SK-N-SH (cell line): ENCODE data around the gene PDIA4. TPM values are rescaled to one million over a fixed set of nuclear protein-coding genes. Genes with fewer than 3 reads are reported as not detected.

Experiments
- CTCF ChIA-PET: fragments of 300-600, 350-600 bp; formaldehyde crosslinking; extraction: SDS; loops from one replicate; lab custom pipeline; 2021; lab: Yijun Ruan, JAX
- POLR2A ChIA-PET: fragments of 350-600 bp; sonication (Branson Sonifier 250); formaldehyde crosslinking; extraction: SDS; loops from one replicate; lab custom pipeline; 2020; ENCODE audit warnings: antibody characterized with exemption, inconsistent platforms; lab: Yijun Ruan, JAX
- DNase-seq: peaks from one replicate; pipeline ENCODE4 v3.0.0; 2012
- H2AFZ ChIP-seq: fragments of 200-600 bp; sonication (generic); 2 replicates; pipeline ENCODE4 v1.8.1; 2016; ENCODE audit warnings: antibody characterized with exemption, mild to moderate bottlenecking, low read depth
- H3F3A ChIP-seq: fragments of 200-600 bp; sonication (generic); replicated peaks from 2 replicates; pipeline ENCODE3; 2016; ENCODE audit warnings: antibody characterized with exemption, mild to moderate bottlenecking; ENCODE audit not compliant: insufficient read depth
- H3K27ac ChIP-seq, 2 experiments: fragments of 200-500 bp in 1 of 2; fragments of 200-600 bp in 1 of 2; sonication (Bioruptor generic) in 1 of 2; sonication (generic), shearing (Covaris generic) in 1 of 2; 2 replicates each; pipeline versions ENCODE4 v1.5.1 to v1.6.1; 2014 to 2016; ENCODE audit warnings: low read depth in 2 of 2, inconsistent platforms in 1 of 2, low read length in 1 of 2, mild to moderate bottlenecking in 1 of 2, mixed read lengths in 1 of 2
- H3K27me3 ChIP-seq: fragments of 200-600 bp; sonication (generic), shearing (Covaris generic); 2 replicates; pipeline ENCODE4 v1.6.1; 2016; ENCODE audit warnings: mixed run types; ENCODE audit not compliant: insufficient read depth
- H3K36me3 ChIP-seq, 2 experiments: fragments of 200-500 bp in 1 of 2; fragments of 200-600 bp in 1 of 2; sonication (Bioruptor generic) in 1 of 2; sonication (generic) in 1 of 2; replicated peaks in 1 of 2; 2 replicates each; pipeline versions ENCODE3 to v1.5.1; 2014 to 2016; ENCODE audit warnings: low read length in 1 of 2, mild to moderate bottlenecking in 1 of 2; ENCODE audit not compliant: insufficient read depth in 2 of 2, control insufficient read depth in 1 of 2
- H3K4me1 ChIP-seq, 2 experiments: fragments of 200-500 bp in 1 of 2; fragments of 200-600 bp in 1 of 2; sonication (Bioruptor generic) in 1 of 2; sonication (generic), shearing (Covaris generic) in 1 of 2; 2 replicates each; pipeline versions ENCODE4 v1.5.1 to v1.6.1; 2014 to 2016; ENCODE audit warnings: low read depth in 1 of 2, low read length in 1 of 2, mixed run types in 1 of 2; ENCODE audit not compliant: insufficient read depth in 2 of 2, control insufficient read depth in 1 of 2
- H3K4me2 ChIP-seq: fragments of 200-600 bp; sonication (generic), shearing (Covaris generic); 2 replicates; pipeline ENCODE4 v1.6.1; 2017; ENCODE audit warnings: mixed run types
- H3K4me3 ChIP-seq, 2 experiments: fragments of 200-500 bp in 1 of 2; fragments of 200-600 bp in 1 of 2; sonication (Bioruptor generic) in 1 of 2; sonication (generic), shearing (Covaris generic) in 1 of 2; 2 replicates each; pipeline versions ENCODE4 v1.5.1 to v1.8.1; 2014 to 2016; ENCODE audit warnings: low read depth in 2 of 2, inconsistent platforms in 1 of 2, low read length in 1 of 2, mild to moderate bottlenecking in 1 of 2, mixed read lengths in 1 of 2, moderate library complexity in 1 of 2
- H3K79me2 ChIP-seq: fragments of 200-600 bp; sonication (generic); 2 replicates; pipeline ENCODE4 v1.8.1; 2017; ENCODE audit warnings: mild to moderate bottlenecking; ENCODE audit not compliant: insufficient read depth
- H3K9ac ChIP-seq: fragments of 200-600 bp; sonication (generic); 2 replicates; pipeline ENCODE4 v1.6.1; 2017; ENCODE audit warnings: mixed run types
- H3K9me2 ChIP-seq: fragments of 200-600 bp; sonication (generic); 2 replicates; pipeline ENCODE4 v1.6.1; 2017; ENCODE audit warnings: mixed run types
- H3K9me3 ChIP-seq: fragments of 200-600 bp; sonication (generic); 2 replicates; pipeline ENCODE4 v1.6.1; 2017; ENCODE audit warnings: mixed run types, mild to moderate bottlenecking, moderate library complexity
- H4K20me1 ChIP-seq: fragments of 200-600 bp; sonication (generic); 2 replicates; pipeline ENCODE4 v1.6.1; 2017; ENCODE audit warnings: mild to moderate bottlenecking, mixed run types; ENCODE audit not compliant: insufficient read depth
- EP300 ChIP-seq, 2 experiments: IDR thresholded peaks; 2 replicates each; pipeline versions ENCODE4 v1.4.0 to v1.6.1; 2012; ENCODE audit warnings: borderline replicate concordance in 1 of 2, low read depth in 1 of 2, low read length in 1 of 2
- NRF1 ChIP-seq: IDR thresholded peaks from 2 replicates; pipeline ENCODE4 v1.6.1; 2012; ENCODE audit warnings: low read depth, mild to moderate bottlenecking, low read length
- RAD21 ChIP-seq: IDR thresholded peaks from 2 replicates; pipeline ENCODE4 v1.6.1; 2012; ENCODE audit warnings: mild to moderate bottlenecking, low read length
- RFX5 ChIP-seq: IDR thresholded peaks from 2 replicates; pipeline ENCODE4 v1.6.1; 2012; ENCODE audit warnings: mild to moderate bottlenecking, improper control_type of control experiment, low read length
- RXRA ChIP-seq: IDR thresholded peaks from 2 replicates; pipeline ENCODE4 v1.4.0; 2012; ENCODE audit warnings: low read depth, mild to moderate bottlenecking, borderline replicate concordance
- TCF12 ChIP-seq: IDR thresholded peaks from 2 replicates; pipeline ENCODE4 v1.4.0; 2012
- TEAD4 ChIP-seq: IDR thresholded peaks from 2 replicates; pipeline ENCODE4 v1.4.0; 2012; ENCODE audit warnings: mild to moderate bottlenecking, borderline replicate concordance; ENCODE audit not compliant: insufficient read depth
- WGBS: methylation state at CpG from one replicate; pipeline ENCODE4 v1.1.6; 2017; ENCODE audit warnings: low lambda C conversion rate; 5-methylcytosine and 5-hydroxymethylcytosine counted together
- polyA plus RNA-seq, 3 experiments: library from polyadenylated mRNA; depleted of rRNA; stranded (reverse); fragments of >200 nt; gene quantifications; 2 replicates each; pipeline ENCODE4 v1.2.3, GENCODE V29; 2012
- TF ChIP-seq, protein P1 (sequence below): IDR thresholded peaks from 2 replicates; pipeline ENCODE4 v1.4.0; 2012; ENCODE audit warnings: low read depth, borderline replicate concordance
- TF ChIP-seq, protein P2 (sequence below): IDR thresholded peaks from 2 replicates; pipeline ENCODE4; 2012
- TF ChIP-seq, protein P3 (sequence below): IDR thresholded peaks from 2 replicates; pipeline ENCODE4 v1.6.1; 2012; ENCODE audit warnings: mild to moderate bottlenecking, low read depth, low read length, moderate library complexity
- TF ChIP-seq, protein P4 (sequence below): IDR thresholded peaks from 2 replicates; pipeline ENCODE4 v1.4.0; 2012; ENCODE audit warnings: low read depth

Gene PDIA4
- polyA plus RNA-seq, 1 of the 3 experiments (the other 2 are of a cell fraction): 400 TPM

DNA sequence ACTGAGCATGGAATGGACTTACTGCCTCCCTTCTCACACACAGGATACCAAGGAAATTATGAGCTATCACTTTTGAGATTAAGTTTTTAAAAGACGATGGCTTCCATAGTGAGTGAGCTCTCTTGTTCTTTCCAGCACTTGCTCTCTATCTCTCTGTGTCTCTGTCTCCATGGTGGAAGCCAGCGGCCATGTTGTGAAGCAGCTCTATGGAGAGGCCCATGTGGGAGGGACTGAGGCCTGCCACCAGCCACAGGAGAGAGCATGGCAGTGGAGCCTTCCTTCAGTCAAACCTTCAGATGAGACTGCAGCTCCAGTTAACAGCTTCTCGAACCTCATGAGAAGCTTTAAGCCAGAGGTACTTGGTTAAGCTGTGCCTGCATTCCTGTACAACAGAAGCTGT is 20.5 kb upstream of the PDIA4 start:
- Histone ChIP-seq H3K9ac (no peak overlapping the region), H4K20me1 (no peaks in the 10 kb centered on the region), H3K9me2 (no peaks in the 10 kb centered on the region), H3K4me1 (no peaks in the 10 kb centered on the region), H3F3A (no peaks in the 10 kb centered on the region), H2AFZ (no peak overlapping the region), H3K4me2 (no peak overlapping the region), H3K9me3 (no peaks in the 10 kb centered on the region), H3K79me2 (no peaks in the 10 kb centered on the region), H3K27me3 (no peaks in the 10 kb centered on the region), H3K4me3 (no peak overlapping the region), H3K27ac (no peak overlapping the region), H3K36me3 (no peaks in the 10 kb centered on the region)
- ChIA-PET CTCF (interaction anchor here (0.6 to 2.2 kb wide), 6 partner anchors 10 to 44 kb away, joined by 3 to 22 read pairs (median 4); no protein-coding TSS in a partner anchor), POLR2A (interaction anchor here (0.5 kb wide), 1 partner anchor 15 kb away, joined by 3 read pairs; no protein-coding TSS in a partner anchor)
- DNase-seq: no peak
- 84% methylated on average over 3 of the region's 3 CpGs for WGBS
- TF ChIP-seq, protein P1, sequence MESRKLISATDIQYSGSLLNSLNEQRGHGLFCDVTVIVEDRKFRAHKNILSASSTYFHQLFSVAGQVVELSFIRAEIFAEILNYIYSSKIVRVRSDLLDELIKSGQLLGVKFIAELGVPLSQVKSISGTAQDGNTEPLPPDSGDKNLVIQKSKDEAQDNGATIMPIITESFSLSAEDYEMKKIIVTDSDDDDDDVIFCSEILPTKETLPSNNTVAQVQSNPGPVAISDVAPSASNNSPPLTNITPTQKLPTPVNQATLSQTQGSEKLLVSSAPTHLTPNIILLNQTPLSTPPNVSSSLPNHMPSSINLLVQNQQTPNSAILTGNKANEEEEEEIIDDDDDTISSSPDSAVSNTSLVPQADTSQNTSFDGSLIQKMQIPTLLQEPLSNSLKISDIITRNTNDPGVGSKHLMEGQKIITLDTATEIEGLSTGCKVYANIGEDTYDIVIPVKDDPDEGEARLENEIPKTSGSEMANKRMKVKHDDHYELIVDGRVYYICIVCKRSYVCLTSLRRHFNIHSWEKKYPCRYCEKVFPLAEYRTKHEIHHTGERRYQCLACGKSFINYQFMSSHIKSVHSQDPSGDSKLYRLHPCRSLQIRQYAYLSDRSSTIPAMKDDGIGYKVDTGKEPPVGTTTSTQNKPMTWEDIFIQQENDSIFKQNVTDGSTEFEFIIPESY: no peak
- TF ChIP-seq, protein P2, sequence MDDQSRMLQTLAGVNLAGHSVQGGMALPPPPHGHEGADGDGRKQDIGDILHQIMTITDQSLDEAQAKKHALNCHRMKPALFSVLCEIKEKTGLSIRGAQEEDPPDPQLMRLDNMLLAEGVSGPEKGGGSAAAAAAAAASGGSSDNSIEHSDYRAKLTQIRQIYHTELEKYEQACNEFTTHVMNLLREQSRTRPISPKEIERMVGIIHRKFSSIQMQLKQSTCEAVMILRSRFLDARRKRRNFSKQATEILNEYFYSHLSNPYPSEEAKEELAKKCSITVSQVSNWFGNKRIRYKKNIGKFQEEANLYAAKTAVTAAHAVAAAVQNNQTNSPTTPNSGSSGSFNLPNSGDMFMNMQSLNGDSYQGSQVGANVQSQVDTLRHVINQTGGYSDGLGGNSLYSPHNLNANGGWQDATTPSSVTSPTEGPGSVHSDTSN: no peak
- no peak for TF ChIP-seq RXRA
- TF ChIP-seq TCF12: no peak
- TF ChIP-seq, protein P3, sequence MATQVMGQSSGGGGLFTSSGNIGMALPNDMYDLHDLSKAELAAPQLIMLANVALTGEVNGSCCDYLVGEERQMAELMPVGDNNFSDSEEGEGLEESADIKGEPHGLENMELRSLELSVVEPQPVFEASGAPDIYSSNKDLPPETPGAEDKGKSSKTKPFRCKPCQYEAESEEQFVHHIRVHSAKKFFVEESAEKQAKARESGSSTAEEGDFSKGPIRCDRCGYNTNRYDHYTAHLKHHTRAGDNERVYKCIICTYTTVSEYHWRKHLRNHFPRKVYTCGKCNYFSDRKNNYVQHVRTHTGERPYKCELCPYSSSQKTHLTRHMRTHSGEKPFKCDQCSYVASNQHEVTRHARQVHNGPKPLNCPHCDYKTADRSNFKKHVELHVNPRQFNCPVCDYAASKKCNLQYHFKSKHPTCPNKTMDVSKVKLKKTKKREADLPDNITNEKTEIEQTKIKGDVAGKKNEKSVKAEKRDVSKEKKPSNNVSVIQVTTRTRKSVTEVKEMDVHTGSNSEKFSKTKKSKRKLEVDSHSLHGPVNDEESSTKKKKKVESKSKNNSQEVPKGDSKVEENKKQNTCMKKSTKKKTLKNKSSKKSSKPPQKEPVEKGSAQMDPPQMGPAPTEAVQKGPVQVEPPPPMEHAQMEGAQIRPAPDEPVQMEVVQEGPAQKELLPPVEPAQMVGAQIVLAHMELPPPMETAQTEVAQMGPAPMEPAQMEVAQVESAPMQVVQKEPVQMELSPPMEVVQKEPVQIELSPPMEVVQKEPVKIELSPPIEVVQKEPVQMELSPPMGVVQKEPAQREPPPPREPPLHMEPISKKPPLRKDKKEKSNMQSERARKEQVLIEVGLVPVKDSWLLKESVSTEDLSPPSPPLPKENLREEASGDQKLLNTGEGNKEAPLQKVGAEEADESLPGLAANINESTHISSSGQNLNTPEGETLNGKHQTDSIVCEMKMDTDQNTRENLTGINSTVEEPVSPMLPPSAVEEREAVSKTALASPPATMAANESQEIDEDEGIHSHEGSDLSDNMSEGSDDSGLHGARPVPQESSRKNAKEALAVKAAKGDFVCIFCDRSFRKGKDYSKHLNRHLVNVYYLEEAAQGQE: no peak
- TF ChIP-seq TEAD4: no peak
- no peak for TF ChIP-seq EP300 (IDR thresholded peaks at IDR 0.05; ENCODE audit: borderline replicate concordance in 1 of 2, low read depth in 1 of 2, low read length in 1 of 2)
- TF ChIP-seq RFX5: no peak
- no peak for TF ChIP-seq RAD21
- TF ChIP-seq, protein P4, sequence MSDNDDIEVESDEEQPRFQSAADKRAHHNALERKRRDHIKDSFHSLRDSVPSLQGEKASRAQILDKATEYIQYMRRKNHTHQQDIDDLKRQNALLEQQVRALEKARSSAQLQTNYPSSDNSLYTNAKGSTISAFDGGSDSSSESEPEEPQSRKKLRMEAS: no peak
- no peak for TF ChIP-seq NRF1
